Astrocyte (in vitro differentiated cells and primary cell): ENCODE measurements around the gene COQ10A. TPM values are rescaled to one million over a fixed set of nuclear protein-coding genes. Genes with fewer than 3 reads are reported as not detected.

Experiments
- DNase-seq: peaks from one replicate; pipeline ENCODE4 v3.0.0-alpha.2; 2010; ENCODE audit warnings: low read depth
- FAIRE-seq: peaks from 2 replicates; lab custom pipeline; 2011; peaks lifted over from hg19 to GRCh38; lab: Jason Lieb, UNC
- H2AFZ ChIP-seq: 2 replicates; pipeline ENCODE4 v1.6.0; 2012; ENCODE audit warnings: low read depth, low read length, inconsistent platforms
- H3K27ac ChIP-seq: 2 replicates; pipeline ENCODE4 v1.5.1; 2011; ENCODE audit warnings: low read depth, low read length, inconsistent platforms
- H3K27me3 ChIP-seq: 2 replicates; pipeline ENCODE4 v1.6.0; 2011; ENCODE audit warnings: low read length, inconsistent platforms; ENCODE audit not compliant: insufficient read depth
- H3K36me3 ChIP-seq: 2 replicates; pipeline ENCODE4 v1.5.1; 2011; ENCODE audit warnings: low read length, inconsistent platforms; ENCODE audit not compliant: insufficient read depth
- H3K4me1 ChIP-seq: 2 replicates; pipeline ENCODE4 v1.5.1; 2011; ENCODE audit warnings: low read length, inconsistent platforms; ENCODE audit not compliant: insufficient read depth
- H3K4me2 ChIP-seq: 2 replicates; pipeline ENCODE4 v1.6.0; 2012; ENCODE audit warnings: low read length, inconsistent platforms
- H3K4me3 ChIP-seq: 2 replicates; pipeline ENCODE4 v1.5.1; 2011; ENCODE audit warnings: low read depth, mild to moderate bottlenecking, low read length, inconsistent platforms; ENCODE audit not compliant: insufficient read depth
- H3K79me2 ChIP-seq: 2 replicates; pipeline ENCODE4 v1.6.0; 2012; ENCODE audit warnings: mild to moderate bottlenecking, low read length, inconsistent platforms; ENCODE audit not compliant: insufficient read depth
- H3K9ac ChIP-seq: 2 replicates; pipeline ENCODE4 v1.6.0; 2012; ENCODE audit warnings: mild to moderate bottlenecking, low read length, inconsistent platforms
- H3K9me3 ChIP-seq: 2 replicates; pipeline ENCODE4 v1.5.1; 2012; ENCODE audit warnings: low read depth, mild to moderate bottlenecking, low read length, inconsistent platforms; ENCODE audit not compliant: insufficient read depth
- H4K20me1 ChIP-seq: 2 replicates; pipeline ENCODE4 v1.6.0; 2012; ENCODE audit warnings: low read length, inconsistent platforms; ENCODE audit not compliant: insufficient read depth
- H3K27ac Mint-ChIP-seq: one replicate; pipeline ENCODE4 v1.8.0; 2021; ENCODE audit warnings: mild to moderate bottlenecking, mixed read lengths; ENCODE audit not compliant: unreplicated experiment
- H3K27me3 Mint-ChIP-seq: one replicate; pipeline ENCODE4 v1.8.0; 2021; ENCODE audit warnings: low read depth, mixed read lengths; ENCODE audit not compliant: unreplicated experiment
- H3K36me3 Mint-ChIP-seq: one replicate; pipeline ENCODE4 v1.8.0; 2021; ENCODE audit warnings: low read depth, mixed read lengths; ENCODE audit not compliant: unreplicated experiment
- H3K4me1 Mint-ChIP-seq: one replicate; pipeline ENCODE4 v1.8.0; 2021; ENCODE audit warnings: low read depth, mixed read lengths; ENCODE audit not compliant: unreplicated experiment
- H3K4me3 Mint-ChIP-seq: one replicate; pipeline ENCODE4 v1.8.0; 2021; ENCODE audit warnings: mild to moderate bottlenecking, moderate library complexity, mixed read lengths; ENCODE audit not compliant: unreplicated experiment
- H3K9me3 Mint-ChIP-seq: one replicate; pipeline ENCODE4 v1.8.0; 2021; ENCODE audit warnings: mild to moderate bottlenecking, mixed read lengths; ENCODE audit not compliant: unreplicated experiment
- EZH2 ChIP-seq: IDR thresholded peaks from 2 replicates; pipeline ENCODE4 v1.6.1; 2012; ENCODE audit warnings: mild to moderate bottlenecking, low read length, inconsistent platforms; ENCODE audit not compliant: insufficient read depth
- total RNA-seq: library from RNA; stranded (reverse); gene quantifications from 2 replicates; pipeline ENCODE4 v1.2.1, GENCODE V29; 2021
- TF ChIP-seq, protein P1 (sequence below): IDR thresholded peaks from 2 replicates; pipeline ENCODE4 v1.5.1; 2011; ENCODE audit warnings: low read depth, mild to moderate bottlenecking, inconsistent platforms, low read length, moderate library complexity; ENCODE audit not compliant: insufficient read depth

The COQ10A gene
- total RNA-seq, 1 donor from 2014 or later = 9.3 TPM

DNA sequence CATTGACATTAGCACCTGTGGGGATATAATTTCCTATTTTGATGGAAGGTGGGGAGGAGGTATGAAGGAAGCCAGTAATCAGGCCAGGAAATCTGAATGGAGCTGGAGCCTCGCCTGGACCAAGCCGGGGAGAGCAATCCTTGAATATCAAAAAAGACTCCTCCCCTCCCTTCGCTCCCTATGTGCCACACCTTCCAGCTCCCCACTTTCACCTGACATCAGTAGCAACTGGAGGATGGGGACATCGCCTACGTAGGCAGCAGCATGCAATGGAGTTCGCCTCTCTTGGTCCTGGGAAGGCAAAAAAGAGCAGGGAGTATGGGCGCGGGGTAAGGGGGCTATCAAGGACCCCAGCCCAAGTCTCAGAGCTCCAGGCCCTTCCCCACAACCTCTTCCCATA lies 9.7 kb upstream of the COQ10A start:
- H3K4me3 ChIP-seq = peak overlapping the region; percentile 94
- no peak for FAIRE-seq

DNA sequence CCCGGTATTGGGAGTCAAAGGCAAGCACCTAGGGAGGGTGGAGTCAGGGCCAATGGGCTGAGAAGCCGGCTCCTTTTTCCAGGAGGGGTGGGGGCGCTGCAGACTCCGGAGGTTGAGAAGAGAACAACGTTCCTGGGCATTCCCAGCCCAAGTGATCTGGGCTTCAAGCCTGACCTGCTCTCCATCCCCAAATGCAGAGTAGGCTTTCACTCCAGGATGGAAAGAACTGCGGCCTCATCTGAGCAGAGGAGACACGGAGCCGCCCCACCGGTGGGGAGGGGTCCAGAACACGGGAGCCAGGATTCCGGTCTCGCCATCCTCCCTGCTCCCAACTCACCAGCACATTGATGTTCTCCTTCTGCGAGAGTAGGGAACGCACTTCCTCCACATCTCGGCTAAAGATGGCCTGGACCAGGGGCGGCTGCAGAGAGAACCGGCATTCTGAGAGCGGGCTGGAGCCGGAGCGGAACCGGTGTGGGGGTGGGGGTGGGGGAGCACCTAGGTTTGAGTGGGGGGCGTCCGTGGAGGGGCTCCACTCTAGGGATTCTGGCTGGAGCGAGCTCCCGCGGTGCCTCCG lies 9.2 kb upstream of the COQ10A start:
- H3K4me3 ChIP-seq = peak overlapping the region; percentile 94
- peaks cover 47% of the 10 kb centered on the region for H4K20me1 ChIP-seq
- Mint-ChIP-seq H3K27me3 (no peaks in the 10 kb centered on the region), H3K4me1 (peaks cover 30% of the 10 kb centered on the region), H3K36me3 (peaks cover 21% of the 10 kb centered on the region), H3K27ac (peak overlapping the region; percentile 77), H3K9me3 (no peaks in the 10 kb centered on the region), H3K4me3 (peak overlapping the region; percentile 94)
- no peaks in the 10 kb centered on the region for H3K27me3 ChIP-seq
- DNase-seq (peak; percentile 18), FAIRE-seq (no peak)
- peak overlapping the region; percentile 99 for H3K4me2 ChIP-seq
- H3K27ac ChIP-seq = peak overlapping the region; percentile 80
- H3K4me1 ChIP-seq = peaks cover 35% of the 10 kb centered on the region
- H3K9ac ChIP-seq = peak overlapping the region; percentile 95
- peaks cover 54% of the 10 kb centered on the region for H3K79me2 ChIP-seq
- peaks cover 33% of the 10 kb centered on the region for H3K36me3 ChIP-seq
- TF ChIP-seq EZH2 = no peak
- TF ChIP-seq, protein P1, sequence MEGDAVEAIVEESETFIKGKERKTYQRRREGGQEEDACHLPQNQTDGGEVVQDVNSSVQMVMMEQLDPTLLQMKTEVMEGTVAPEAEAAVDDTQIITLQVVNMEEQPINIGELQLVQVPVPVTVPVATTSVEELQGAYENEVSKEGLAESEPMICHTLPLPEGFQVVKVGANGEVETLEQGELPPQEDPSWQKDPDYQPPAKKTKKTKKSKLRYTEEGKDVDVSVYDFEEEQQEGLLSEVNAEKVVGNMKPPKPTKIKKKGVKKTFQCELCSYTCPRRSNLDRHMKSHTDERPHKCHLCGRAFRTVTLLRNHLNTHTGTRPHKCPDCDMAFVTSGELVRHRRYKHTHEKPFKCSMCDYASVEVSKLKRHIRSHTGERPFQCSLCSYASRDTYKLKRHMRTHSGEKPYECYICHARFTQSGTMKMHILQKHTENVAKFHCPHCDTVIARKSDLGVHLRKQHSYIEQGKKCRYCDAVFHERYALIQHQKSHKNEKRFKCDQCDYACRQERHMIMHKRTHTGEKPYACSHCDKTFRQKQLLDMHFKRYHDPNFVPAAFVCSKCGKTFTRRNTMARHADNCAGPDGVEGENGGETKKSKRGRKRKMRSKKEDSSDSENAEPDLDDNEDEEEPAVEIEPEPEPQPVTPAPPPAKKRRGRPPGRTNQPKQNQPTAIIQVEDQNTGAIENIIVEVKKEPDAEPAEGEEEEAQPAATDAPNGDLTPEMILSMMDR = no peak
- peak overlapping the region; percentile 70 for H2AFZ ChIP-seq
- no peaks in the 10 kb centered on the region for H3K9me3 ChIP-seq

More for the DNA sequence above, 9.7 kb upstream of the COQ10A start:
- no peak for TF ChIP-seq EZH2
- TF ChIP-seq, protein P1 = no peak
- H3K9me3 Mint-ChIP-seq = no peaks in the 10 kb centered on the region
- peaks cover 52% of the 10 kb centered on the region for H4K20me1 ChIP-seq
- H3K36me3 Mint-ChIP-seq = peaks cover 21% of the 10 kb centered on the region
- H2AFZ ChIP-seq = no peak overlapping the region
- peaks cover 38% of the 10 kb centered on the region for H3K36me3 ChIP-seq
- peaks cover 30% of the 10 kb centered on the region for H3K4me1 Mint-ChIP-seq
- peaks cover 57% of the 10 kb centered on the region for H3K79me2 ChIP-seq
- H3K4me2 ChIP-seq = peak overlapping the region; percentile 99
- peaks cover 34% of the 10 kb centered on the region for H3K4me1 ChIP-seq
- peak overlapping the region; percentile 94 for H3K4me3 Mint-ChIP-seq
- peak overlapping the region; percentile 80 for H3K27ac ChIP-seq
- no peaks in the 10 kb centered on the region for H3K9me3 ChIP-seq
- DNase-seq = no peak
- H3K27me3 Mint-ChIP-seq = no peaks in the 10 kb centered on the region
- H3K27ac Mint-ChIP-seq = peak overlapping the region; percentile 77
- no peaks in the 10 kb centered on the region for H3K27me3 ChIP-seq
- peak overlapping the region; percentile 95 for H3K9ac ChIP-seq
